Adrenal gland (tissue), 12 donors: ENCODE results near the gene HHIP. TPM values are rescaled to one million over a fixed set of nuclear protein-coding genes. Genes with fewer than 3 reads are reported as not detected.
"Not testable (repeated sequence)": the region's sequence is repeated elsewhere in the genome, so short reads cannot be mapped to it uniquely, and the experiment has no call there.

Experiments used
- DNase-seq, 7 donors: peaks; one replicate each; pipeline ENCODE4 v3.0.0-alpha.2; 2019 to 2020
- H3K27ac ChIP-seq, 5 donors: fragments of 200-600 bp; sonication (generic) in 4 of 5; 1 replicate in 3 of 5; 2 replicates in 2 of 5; pipeline versions ENCODE4 v1.5.1 to v1.8.0; 2016 to 2020; ENCODE audit warnings: mild to moderate bottlenecking in 1 of 5
- H3K27me3 ChIP-seq: fragments of 200-600 bp; 2 replicates; pipeline ENCODE4 v1.8.0; 2021
- H3K36me3 ChIP-seq, 2 donors: fragments of 200-600 bp; replicated peaks in 1 of 2; 1 replicate in 1 of 2; 2 replicates in 1 of 2; pipeline versions ENCODE4 v1.5.1 to v1.8.0; 2018 to 2022
- H3K4me1 ChIP-seq, 2 donors: fragments of 200-600 bp; replicated peaks in 1 of 2; 1 replicate in 1 of 2; 2 replicates in 1 of 2; pipeline versions ENCODE4 v1.5.1 to v1.8.0; 2018 to 2021
- H3K4me3 ChIP-seq, 4 donors: fragments of 200-600 bp; sonication (generic) in 3 of 4; one replicate each; pipeline ENCODE4 v1.5.1; 2016 to 2018
- H3K9me3 ChIP-seq, 3 donors: fragments of 200-600 bp; sonication (generic) in 1 of 3; replicated peaks in 1 of 3; 1 replicate in 2 of 3; 2 replicates in 1 of 3; pipeline versions ENCODE4 v1.5.1 to v1.8.0; 2016 to 2021
- POLR2A ChIP-seq, 2 donors: fragments of 450-650 bp; IDR thresholded peaks; one replicate each; pipeline ENCODE4 v1.6.1; 2017; ENCODE audit warnings: antibody characterized with exemption in 2 of 2, mild to moderate bottlenecking in 2 of 2, moderate library complexity in 1 of 2
- WGBS, 4 donors: extraction: QIAGEN DNeasy Blood & Tissue Kit in 2 of 4; methylation state at CpG; one replicate each; pipeline versions ENCODE4 v1.1.5 to v1.1.7; 2013 to 2017; 5-methylcytosine and 5-hydroxymethylcytosine counted together
- intact Hi-C, 2 donors: fragments of 100-400 bp; cut with DNase I; formaldehyde crosslinking; loops; one replicate each; pipeline versions ENCODE4 v1.14.1 to v1.15.0; 2022 to 2023
- polyA plus RNA-seq, 3 donors: library from polyadenylated mRNA; stranded (reverse); fragments of 200-250 nt in 2 of 3; fragments of 350-450 nt in 1 of 3; fragmentation: Illumina TruSeq in 1 of 3; extraction: RNeasy Lipid Tissue Mini Kit (QIAGEN cat#74804) in 1 of 3; gene quantifications; one replicate each; pipeline ENCODE4 v1.2.3, GENCODE V29; 2013 to 2014
- total RNA-seq, 9 donors: library from RNA; depleted of rRNA in 4 of 9; stranded (reverse); fragments of >200 nt in 4 of 9; fragments of 120-200 nt in 1 of 9; fragmentation: NEBNext Ultra II Directional in 1 of 9; extraction: Animal tissue kit (Norgen Biotek cat#: 25700) in 1 of 9; gene quantifications; one replicate each; pipeline versions ENCODE4 v1.1.0 to v1.2.4, GENCODE V29; 2013 to 2023
- TF ChIP-seq, protein P1 (sequence below), 6 experiments: fragments of 450-650 bp in 4 of 6; fragments of 200-600 bp in 2 of 6; sonication (generic) in 1 of 6; IDR thresholded peaks; 1 replicate in 5 of 6; 2 replicates in 1 of 6; pipeline versions ENCODE4 v1.5.1 to v1.8.0; 2016 to 2021; ENCODE audit warnings: antibody characterized with exemption in 6 of 6, mild to moderate bottlenecking in 2 of 6, moderate library complexity in 1 of 6
- donor health status: healthy with polysubstance abuse.
- donor health status: Bipolar disorder and iron deficiency.
- donor health status: DM: yes; HTN: yes; CAD: no.
- donor health status: DM: no; HTN: no; CAD: no.
- donor health status: DM: no; HTN: no; CAD: no.
- donor health status: DM: yes; HTN: yes; CAD: no.

The HHIP gene
- total and polyA plus RNA-seq, 12 donors = 2.1 to 169 (median 9.2) TPM

DNA sequence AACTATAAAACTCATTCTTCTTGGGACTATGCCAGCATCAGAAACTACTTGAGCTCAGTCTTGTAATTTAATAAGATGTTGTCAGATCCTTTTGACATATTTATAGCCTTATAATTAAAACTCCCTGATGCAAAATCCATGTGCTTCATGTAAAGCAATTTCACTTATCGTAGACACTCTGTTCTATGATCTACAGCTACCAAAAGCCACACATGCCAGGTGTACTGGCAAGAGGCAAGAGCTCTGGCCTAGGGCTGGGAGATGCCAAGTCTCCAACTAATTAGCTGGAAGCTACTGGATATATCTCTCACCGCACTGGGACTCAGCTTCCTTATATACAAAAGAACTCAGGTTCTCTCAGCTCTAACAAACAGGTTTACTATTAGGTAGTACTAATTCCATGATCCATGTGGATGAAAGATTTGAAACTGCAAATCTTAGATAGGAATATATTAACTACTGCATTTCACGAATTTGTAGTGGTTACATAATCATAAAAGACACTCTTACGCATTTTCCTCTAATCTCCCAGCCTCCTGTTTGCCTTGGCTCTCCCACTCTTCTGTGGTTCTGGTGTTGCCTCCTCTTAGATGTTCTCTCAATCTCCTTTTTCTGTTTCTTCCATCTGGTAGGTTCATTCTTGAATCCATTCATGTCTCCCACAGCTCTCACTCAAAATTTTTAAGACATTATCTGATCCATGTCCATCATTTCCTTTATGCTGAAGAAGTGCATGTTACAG lies 103.0 kb downstream of the HHIP start:
- H3K9me3 ChIP-seq = no peaks in the 10 kb centered on the region
- no peak for DNase-seq
- no peaks in the 10 kb centered on the region for H3K27me3 ChIP-seq
- H3K4me1 ChIP-seq = no peaks in the 10 kb centered on the region
- no peaks in the 10 kb centered on the region for H3K36me3 ChIP-seq
- intact Hi-C loops = no loop called here
- no peak overlapping the region for H3K27ac ChIP-seq
- H3K4me3 ChIP-seq = no peak overlapping the region
- WGBS, 4 donors = 62 to 69% (median 63%) methylated on average over 4 of the region's 4 CpGs
- TF ChIP-seq, protein P1, sequence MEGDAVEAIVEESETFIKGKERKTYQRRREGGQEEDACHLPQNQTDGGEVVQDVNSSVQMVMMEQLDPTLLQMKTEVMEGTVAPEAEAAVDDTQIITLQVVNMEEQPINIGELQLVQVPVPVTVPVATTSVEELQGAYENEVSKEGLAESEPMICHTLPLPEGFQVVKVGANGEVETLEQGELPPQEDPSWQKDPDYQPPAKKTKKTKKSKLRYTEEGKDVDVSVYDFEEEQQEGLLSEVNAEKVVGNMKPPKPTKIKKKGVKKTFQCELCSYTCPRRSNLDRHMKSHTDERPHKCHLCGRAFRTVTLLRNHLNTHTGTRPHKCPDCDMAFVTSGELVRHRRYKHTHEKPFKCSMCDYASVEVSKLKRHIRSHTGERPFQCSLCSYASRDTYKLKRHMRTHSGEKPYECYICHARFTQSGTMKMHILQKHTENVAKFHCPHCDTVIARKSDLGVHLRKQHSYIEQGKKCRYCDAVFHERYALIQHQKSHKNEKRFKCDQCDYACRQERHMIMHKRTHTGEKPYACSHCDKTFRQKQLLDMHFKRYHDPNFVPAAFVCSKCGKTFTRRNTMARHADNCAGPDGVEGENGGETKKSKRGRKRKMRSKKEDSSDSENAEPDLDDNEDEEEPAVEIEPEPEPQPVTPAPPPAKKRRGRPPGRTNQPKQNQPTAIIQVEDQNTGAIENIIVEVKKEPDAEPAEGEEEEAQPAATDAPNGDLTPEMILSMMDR (IDR thresholded peaks at IDR 0.05) = no peak
- no peak for TF ChIP-seq POLR2A (IDR thresholded peaks at IDR 0.05)

DNA sequence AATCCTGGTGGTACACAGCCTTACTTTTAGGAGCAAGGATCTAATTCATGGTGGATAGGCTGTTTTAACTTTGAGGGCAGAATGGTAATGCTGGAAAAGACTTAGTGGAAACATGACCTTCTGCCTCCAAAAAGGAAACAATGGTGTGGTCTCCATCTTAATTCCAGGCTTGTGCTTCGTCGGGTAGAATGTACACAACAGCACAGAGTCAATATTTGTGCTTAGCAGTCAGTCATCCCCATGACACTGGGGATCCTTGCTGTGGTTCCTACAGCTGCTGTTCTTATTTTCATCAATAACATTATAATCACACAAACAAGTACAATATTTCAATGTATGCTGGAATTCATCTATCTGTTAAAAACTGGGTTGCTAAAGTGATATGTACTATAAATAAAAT lies 104.4 kb downstream of the HHIP start:
- Histone ChIP-seq H3K4me3 (no peak overlapping the region), H3K9me3 (no peaks in the 10 kb centered on the region), H3K27ac (no peak overlapping the region), H3K4me1 (no peaks in the 10 kb centered on the region), H3K27me3 (no peaks in the 10 kb centered on the region), H3K36me3 (no peaks in the 10 kb centered on the region)
- TF ChIP-seq, protein P1 (IDR thresholded peaks at IDR 0.05) = no peak
- no peak for TF ChIP-seq POLR2A (IDR thresholded peaks at IDR 0.05)
- no peak for DNase-seq
- 74 to 88% (median 78%) methylated on average over 2 of the region's 2 CpGs for WGBS, 4 donors
- intact Hi-C loops = no loop called here

DNA sequence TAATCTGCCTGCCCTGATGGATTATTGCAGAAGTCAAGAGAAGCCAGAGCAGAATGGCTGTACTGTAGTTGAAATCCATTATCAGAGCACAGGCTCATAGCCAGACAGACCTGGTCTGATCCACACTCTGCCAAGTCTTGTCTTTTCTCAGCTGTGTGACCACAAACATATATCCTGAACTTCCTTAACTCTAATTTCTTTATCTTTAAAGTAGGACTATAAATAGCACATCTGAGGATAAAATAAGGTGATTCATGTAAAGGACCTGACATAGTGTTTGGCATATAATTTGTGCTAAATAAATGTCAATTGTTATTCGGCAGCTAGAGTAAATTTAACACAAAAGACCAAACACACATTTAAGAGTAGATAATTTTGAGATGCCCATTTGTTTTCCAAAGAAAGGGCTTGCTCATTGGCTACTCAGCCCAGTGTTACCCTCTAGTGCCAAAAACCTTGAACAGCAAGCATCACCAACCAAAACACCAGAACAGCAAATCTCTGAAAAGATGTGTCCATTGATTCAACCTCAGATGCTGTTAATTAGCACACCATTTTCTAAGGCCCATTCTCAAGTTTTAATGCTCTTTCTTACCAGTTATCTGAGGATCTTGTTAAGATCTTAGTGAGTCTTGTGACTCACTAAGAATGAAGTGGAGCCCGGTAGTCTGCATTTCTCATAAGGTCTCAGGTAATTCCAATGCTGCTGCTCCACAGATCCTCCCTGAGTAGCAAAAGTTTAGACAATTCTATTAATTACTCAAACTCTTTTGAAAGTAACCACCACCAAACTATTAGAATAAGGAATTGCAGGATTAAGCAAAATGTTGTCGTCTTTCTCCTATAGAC lies 108.8 kb downstream of the HHIP start:
- Histone ChIP-seq H3K36me3 (no peaks in the 10 kb centered on the region), H3K4me1 (no peaks in the 10 kb centered on the region), H3K9me3 (no peaks in the 10 kb centered on the region), H3K27me3 (no peaks in the 10 kb centered on the region), H3K27ac (no peak overlapping the region), H3K4me3 (no peak overlapping the region)
- 71 to 86% (median 75%) methylated on average over 3 of the region's 3 CpGs for WGBS, 4 donors
- intact Hi-C loops = no loop called here
- TF ChIP-seq, protein P1 (IDR thresholded peaks at IDR 0.05) = peak in 4 of 6 experiments; percentile 11 to 33 (median 26)
- TF ChIP-seq POLR2A (IDR thresholded peaks at IDR 0.05) = no peak
- DNase-seq = no peak

DNA sequence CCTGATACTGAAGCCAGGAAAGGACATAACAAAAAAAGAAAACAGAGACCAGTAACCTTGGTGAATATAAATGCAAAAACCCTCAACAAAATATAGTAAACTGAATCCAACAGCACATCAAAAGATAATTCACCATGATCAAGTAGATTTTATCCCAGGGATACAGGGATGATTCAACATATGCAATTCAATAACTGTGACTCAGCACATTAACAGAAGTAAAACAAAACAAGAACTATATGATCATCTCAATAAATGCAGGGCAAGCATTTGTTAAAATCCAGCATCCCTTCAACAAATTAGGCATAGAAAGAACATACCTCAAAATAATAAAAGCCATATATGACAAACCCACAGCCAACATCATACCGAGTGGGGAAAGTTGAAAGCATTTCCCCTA lies 112.0 kb downstream of the HHIP start:
- Histone ChIP-seq H3K36me3 (no peaks in the 10 kb centered on the region), H3K4me1 (no peaks in the 10 kb centered on the region), H3K27me3 (no peaks in the 10 kb centered on the region), H3K9me3 (no peaks in the 10 kb centered on the region), H3K27ac (no peak overlapping the region), H3K4me3 (no peak overlapping the region)
- TF ChIP-seq, protein P1 (IDR thresholded peaks at IDR 0.05) = no peak
- no peak for TF ChIP-seq POLR2A (IDR thresholded peaks at IDR 0.05)
- DNase-seq = no peak
- intact Hi-C loops = no loop called here
- 90 to 95% (median 93%) methylated on average over 1 of the region's 1 CpG for WGBS, 4 donors

DNA sequence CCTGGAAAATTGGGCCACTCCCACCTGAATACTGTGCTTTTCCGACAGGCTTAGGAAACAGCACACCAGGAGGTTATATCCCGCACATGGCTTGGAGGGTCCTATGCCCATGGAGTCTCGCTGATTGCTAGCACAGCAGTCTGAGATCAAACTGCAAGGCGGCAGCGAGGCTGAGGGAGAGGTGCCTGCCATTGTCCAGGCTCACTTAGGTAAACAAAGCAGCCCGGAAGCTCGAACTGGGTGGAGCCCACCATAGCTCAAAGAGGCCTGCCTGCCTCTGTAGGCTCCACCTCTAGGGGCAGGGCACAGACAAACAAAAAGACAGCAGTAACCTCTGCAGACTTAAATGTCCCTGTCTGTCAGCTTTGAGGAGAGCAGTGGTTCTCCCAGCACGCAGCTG lies 122.9 kb downstream of the HHIP start:
- H3K27me3 ChIP-seq, intact Hi-C loops, H3K36me3 ChIP-seq, H3K27ac ChIP-seq, H3K4me1 ChIP-seq, H3K4me3 ChIP-seq, H3K9me3 ChIP-seq, DNase-seq: not testable (repeated sequence)
- 33 to 65% (median 62%) methylated on average over 3 to 8 of the region's 8 CpGs for WGBS, 4 donors
